ENCODE measurements around the gene IDUA.

DNA sequence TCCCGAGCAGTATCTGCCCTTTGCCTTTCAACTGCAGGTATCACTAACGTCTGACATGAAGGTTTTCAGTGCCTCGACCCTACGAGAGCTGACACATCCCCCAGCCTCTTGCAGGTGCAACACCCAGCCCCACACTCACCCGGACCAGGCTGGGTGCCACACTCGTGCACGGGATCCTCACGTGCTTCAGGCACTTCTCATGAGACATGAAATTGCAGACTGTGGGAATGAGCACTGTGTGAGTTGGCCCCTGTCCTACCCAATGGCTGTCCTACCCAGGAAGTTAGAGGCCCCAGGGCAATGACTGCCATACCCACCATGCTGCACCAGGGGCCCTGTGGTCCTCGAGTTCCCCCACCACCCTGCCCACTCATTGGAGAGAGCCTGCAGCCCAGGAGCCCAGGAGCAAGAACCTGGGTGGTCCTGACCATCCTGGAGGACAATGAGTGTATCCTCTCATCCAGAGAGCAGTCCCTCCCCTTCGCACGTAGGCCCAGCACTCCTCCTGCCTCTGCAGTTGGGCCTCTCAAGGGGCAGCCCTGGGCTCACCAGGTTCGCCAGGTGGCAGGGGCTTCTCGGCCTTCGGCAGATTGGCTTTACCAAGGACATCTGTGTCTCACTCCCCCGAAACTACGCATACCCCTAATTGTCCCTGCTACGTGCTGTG lies 15.9 kb upstream of the IDUA start:
- TF ChIP-seq, protein P1, sequence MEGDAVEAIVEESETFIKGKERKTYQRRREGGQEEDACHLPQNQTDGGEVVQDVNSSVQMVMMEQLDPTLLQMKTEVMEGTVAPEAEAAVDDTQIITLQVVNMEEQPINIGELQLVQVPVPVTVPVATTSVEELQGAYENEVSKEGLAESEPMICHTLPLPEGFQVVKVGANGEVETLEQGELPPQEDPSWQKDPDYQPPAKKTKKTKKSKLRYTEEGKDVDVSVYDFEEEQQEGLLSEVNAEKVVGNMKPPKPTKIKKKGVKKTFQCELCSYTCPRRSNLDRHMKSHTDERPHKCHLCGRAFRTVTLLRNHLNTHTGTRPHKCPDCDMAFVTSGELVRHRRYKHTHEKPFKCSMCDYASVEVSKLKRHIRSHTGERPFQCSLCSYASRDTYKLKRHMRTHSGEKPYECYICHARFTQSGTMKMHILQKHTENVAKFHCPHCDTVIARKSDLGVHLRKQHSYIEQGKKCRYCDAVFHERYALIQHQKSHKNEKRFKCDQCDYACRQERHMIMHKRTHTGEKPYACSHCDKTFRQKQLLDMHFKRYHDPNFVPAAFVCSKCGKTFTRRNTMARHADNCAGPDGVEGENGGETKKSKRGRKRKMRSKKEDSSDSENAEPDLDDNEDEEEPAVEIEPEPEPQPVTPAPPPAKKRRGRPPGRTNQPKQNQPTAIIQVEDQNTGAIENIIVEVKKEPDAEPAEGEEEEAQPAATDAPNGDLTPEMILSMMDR (IDR thresholded peaks at IDR 0.05), result no peak
- no peak for TF ChIP-seq ZFX (IDR thresholded peaks at IDR 0.05; ENCODE audit: borderline replicate concordance)
